GM18508 (cell line): Measurements from ENCODE around the gene SLC35D3.
"Not testable (repeated sequence)": the region's sequence is repeated elsewhere in the genome, so short reads cannot be mapped to it uniquely, and the experiment has no call there.

Experiments
- ATAC-seq: cut with Tn5 transposase; IDR thresholded peaks from one replicate; pipeline ENCODE4 v1.9.1; 2021; ENCODE audit warnings: moderate number of reproducible peaks; ENCODE audit not compliant: insufficient read depth, unreplicated experiment

SLC35D3 gene

GRCh38 chr6:136961848-136962247 is 39.7 kb downstream of the SLC35D3 start:
- ATAC-seq, result no peak

- ATAC-seq, result no peak
These were observed 40.6 kb downstream of the SLC35D3 start for GRCh38 chr6:136962661-136963060.

GRCh38 chr6:136963259-136963658 is 41.2 kb downstream of the SLC35D3 start:
- ATAC-seq, result no peak

DNA sequence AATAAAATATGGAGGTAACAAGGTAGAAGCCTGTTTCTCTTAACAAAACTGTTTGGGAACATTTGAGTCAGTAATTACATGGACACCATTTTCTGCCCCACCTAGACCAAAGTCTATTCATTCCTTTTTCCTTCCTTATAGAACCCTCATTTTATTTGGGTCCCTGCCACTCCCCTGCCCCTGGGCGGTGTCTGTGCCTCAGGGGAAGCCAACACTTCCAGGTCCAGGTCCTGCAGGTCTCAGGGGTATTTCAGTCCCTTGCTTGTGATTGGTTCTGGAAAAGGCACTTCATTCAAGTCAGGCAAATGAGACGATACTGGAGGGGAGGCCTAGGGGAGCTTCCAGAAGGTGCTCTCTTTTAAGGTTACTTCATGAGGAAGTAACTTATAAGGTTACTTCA is 42.3 kb downstream of the SLC35D3 start:
- ATAC-seq, result no peak

GRCh38 chr6:136967876-136968752 is 46.0 kb downstream of the SLC35D3 start:
- no peak for ATAC-seq

DNA sequence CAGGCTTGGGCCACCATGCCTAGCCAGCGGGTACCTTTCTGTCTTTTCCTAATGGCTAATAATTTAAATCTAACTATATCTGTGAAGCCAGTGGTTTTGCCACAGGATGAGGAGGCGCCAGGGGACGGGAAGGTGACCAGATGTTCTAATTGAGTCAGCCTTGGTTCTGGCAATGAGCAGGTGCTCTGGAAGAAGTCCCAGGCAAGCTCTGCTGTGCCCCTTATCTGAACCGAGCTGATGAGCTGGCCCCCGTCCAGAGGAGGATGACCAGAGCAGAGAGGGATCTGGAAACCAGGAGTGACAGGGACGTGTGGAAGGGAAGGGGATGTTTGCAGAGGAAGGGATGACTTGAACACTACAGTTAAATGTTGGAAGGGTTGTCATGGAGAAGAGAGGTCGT is 46.7 kb downstream of the SLC35D3 start:
- no peak for ATAC-seq

DNA sequence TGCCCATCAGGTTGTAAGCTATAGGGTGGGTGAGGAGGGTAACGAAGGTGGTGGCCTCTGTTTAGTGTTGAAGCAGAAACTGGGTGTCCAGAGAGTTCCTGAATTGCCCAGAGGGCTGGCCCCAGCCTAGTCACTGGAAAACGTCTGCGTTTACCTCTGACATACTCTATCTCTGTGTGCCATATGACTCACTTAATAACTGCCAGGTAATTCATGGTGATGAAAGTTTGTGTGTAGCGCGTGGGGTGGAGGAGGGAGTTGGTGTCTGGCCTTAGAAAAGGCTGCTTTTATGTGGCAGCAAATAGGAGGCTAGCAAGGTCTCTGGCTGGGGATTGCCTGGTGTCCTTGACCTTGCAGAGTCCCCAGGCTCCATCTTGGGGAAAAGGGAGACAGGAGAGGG is 47.3 kb downstream of the SLC35D3 start:
- no peak for ATAC-seq

DNA sequence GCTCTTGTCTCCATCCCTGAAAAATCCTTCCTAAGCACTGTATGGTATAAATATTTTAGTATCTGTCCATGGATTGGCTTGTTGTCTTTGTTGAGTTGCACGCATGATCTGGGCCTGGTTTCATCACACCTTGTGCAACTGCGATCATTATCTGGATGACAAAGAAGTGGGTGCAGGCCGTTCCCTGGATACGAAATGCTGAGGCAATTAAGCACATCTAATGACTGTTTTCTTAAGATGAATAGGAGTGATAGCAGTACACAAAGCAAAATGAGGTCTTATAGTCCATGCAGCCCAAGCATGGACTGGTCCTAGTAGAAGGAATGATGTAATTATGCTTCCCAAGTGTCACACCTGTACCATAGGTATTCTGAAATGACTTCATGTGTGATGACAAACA is 47.8 kb downstream of the SLC35D3 start:
- ATAC-seq, result no peak

DNA sequence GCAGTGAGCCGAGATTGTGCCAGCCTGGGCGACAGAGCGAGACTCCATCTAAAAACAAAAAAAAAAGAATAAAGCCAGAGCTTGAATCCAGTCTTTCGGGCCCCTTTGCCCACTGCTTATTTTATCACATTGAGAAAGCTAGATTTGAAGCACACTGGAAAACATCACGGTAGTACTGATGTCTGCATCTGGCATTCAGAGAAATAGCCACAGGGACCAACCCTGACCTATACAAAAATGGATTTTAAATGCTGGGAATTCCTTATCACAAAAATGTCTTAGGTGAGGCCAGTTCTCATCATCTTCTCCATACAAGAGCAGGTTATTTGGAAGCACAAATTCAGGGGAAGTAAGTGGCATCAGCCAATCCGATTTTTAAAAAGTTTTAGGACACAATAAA is 49.5 kb downstream of the SLC35D3 start:
- no peak for ATAC-seq

DNA sequence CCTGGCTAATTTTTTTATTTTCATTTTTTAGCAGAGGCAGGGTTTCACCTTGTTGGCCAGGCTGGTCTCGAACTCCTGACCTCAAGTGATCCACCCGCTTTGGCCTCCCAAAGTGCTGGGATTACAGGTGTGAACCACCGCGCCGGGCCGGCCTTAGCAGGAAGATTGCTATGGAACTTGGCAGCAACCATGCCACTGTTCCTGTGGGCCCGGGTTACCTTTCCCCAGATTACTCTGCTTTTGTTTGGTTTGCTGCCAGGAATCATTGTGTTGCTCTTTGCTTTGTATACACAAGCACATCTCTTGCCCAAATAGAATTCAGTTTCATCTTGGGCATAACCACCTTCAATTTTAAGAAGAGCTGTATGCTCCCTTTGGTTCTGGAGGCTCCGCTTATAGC is 51.7 kb downstream of the SLC35D3 start:
- not testable (repeated sequence) for ATAC-seq
